Hepatocyte (in vitro differentiated cells): ENCODE measurements around the gene IFNA4. TPM values are rescaled to one million over a fixed set of nuclear protein-coding genes. Genes with fewer than 3 reads are reported as not detected.
"Not testable (repeated sequence)": the region's sequence is repeated elsewhere in the genome, so short reads cannot be mapped to it uniquely, and the experiment has no call there.

Experiments used
- DNase-seq: peaks from one replicate; pipeline ENCODE4 v3.0.0-alpha.2; 2016; ENCODE audit warnings: low spot score
- H2AFZ ChIP-seq: fragments of 200-600 bp; sonication (generic); 2 replicates; pipeline ENCODE4 v1.6.0; 2016; ENCODE audit warnings: antibody characterized with exemption, mild to moderate bottlenecking
- H3K27ac ChIP-seq: fragments of 200-600 bp; sonication (generic); 2 replicates; pipeline ENCODE4 v1.5.1; 2016; ENCODE audit warnings: mild to moderate bottlenecking
- H3K27me3 ChIP-seq: fragments of 200-600 bp; sonication (generic); 2 replicates; pipeline ENCODE4 v1.6.1; 2016
- H3K36me3 ChIP-seq: fragments of 200-600 bp; sonication (generic); replicated peaks from 2 replicates; pipeline ENCODE4 v1.5.1; 2016; ENCODE audit warnings: low read depth; ENCODE audit not compliant: insufficient read depth
- H3K4me1 ChIP-seq: fragments of 200-600 bp; sonication (generic); 2 replicates; pipeline ENCODE4 v1.5.1; 2016; ENCODE audit warnings: mild to moderate bottlenecking, moderate library complexity; ENCODE audit not compliant: insufficient read depth
- H3K4me2 ChIP-seq: fragments of 200-600 bp; sonication (generic); 2 replicates; pipeline ENCODE4 v1.6.0; 2016
- H3K4me3 ChIP-seq: fragments of 200-600 bp; sonication (generic); 2 replicates; pipeline ENCODE4 v1.5.1; 2016; ENCODE audit warnings: mild to moderate bottlenecking
- H3K79me2 ChIP-seq: fragments of 200-600 bp; sonication (generic); 2 replicates; pipeline ENCODE4 v1.6.0; 2017; ENCODE audit warnings: mild to moderate bottlenecking
- H3K9me2 ChIP-seq: fragments of 200-600 bp; sonication (generic); replicated peaks from 2 replicates; pipeline ENCODE4 v1.6.0; 2017; ENCODE audit warnings: mild to moderate bottlenecking; ENCODE audit not compliant: insufficient read depth
- H3K9me3 ChIP-seq: fragments of 200-600 bp; sonication (generic); 2 replicates; pipeline ENCODE4 v1.5.1; 2016; ENCODE audit warnings: low read depth, mild to moderate bottlenecking
- H4K20me1 ChIP-seq: fragments of 200-600 bp; sonication (generic); 2 replicates; pipeline ENCODE4 v1.6.0; 2016; ENCODE audit warnings: mild to moderate bottlenecking; ENCODE audit not compliant: insufficient read depth, poor library complexity, severe bottlenecking
- EZH2 ChIP-seq: fragments of 200-600 bp; sonication (generic); IDR thresholded peaks from 2 replicates; pipeline ENCODE4 v1.6.1; 2016; ENCODE audit warnings: antibody characterized with exemption, mild to moderate bottlenecking, borderline replicate concordance
- EZH2phosphoT487 ChIP-seq: fragments of 200-600 bp; sonication (generic); IDR thresholded peaks from one replicate; pipeline ENCODE4 v1.6.1; 2018; ENCODE audit warnings: antibody characterized with exemption, mild to moderate bottlenecking, low read depth, moderate library complexity; ENCODE audit not compliant: unreplicated experiment, severe bottlenecking
- WGBS: methylation state at CpG from one replicate; pipeline ENCODE4 v1.1.6; 2016; ENCODE audit warnings: low lambda C conversion rate; ENCODE audit errors: missing lambda C conversion rate; 5-methylcytosine and 5-hydroxymethylcytosine counted together
- polyA plus RNA-seq: library from polyadenylated mRNA; unstranded; fragments of >200 nt; fragmentation: Nextera tagmentation; extraction: Ambion mirVana; gene quantifications from 2 replicates; pipeline ENCODE4 v1.2.1, GENCODE V29; 2016
- total RNA-seq: library from RNA; depleted of rRNA; stranded (reverse); fragments of >200 nt; gene quantifications from 2 replicates; pipeline ENCODE4 v1.2.3, GENCODE V29; 2014
- TF ChIP-seq, protein P1 (sequence below): fragments of 200-600 bp; sonication (generic); IDR thresholded peaks from 2 replicates; pipeline ENCODE4 v1.5.1; 2016; ENCODE audit warnings: antibody characterized with exemption, mild to moderate bottlenecking; ENCODE audit not compliant: poor library complexity

IFNA4 gene
- total and polyA plus RNA-seq, 2 experiments from 2014 or later: not detected

DNA sequence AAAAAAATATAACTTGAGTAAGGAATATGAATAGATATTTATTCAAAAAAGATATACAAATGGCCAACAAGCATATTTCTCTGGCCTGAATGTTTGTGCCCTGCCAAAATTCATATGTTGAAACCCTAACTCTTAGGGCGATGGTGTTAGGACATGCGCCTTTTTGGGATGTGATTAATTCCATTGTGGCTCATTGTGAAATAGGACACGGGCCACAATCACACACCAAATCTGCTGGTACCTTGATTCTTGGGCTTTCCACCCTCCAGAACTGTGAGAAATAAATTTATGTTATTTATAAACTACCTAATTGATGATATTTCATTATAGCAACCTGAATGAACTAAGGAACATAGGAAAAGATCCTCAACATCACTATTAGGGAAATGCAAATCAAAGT, 15.2 kb downstream of the IFNA4 start:
- WGBS: 88% methylated on average over 3 of the region's 3 CpGs
- TF ChIP-seq EZH2phosphoT487 (no peak), EZH2 (no peak)
- TF ChIP-seq, protein P1, sequence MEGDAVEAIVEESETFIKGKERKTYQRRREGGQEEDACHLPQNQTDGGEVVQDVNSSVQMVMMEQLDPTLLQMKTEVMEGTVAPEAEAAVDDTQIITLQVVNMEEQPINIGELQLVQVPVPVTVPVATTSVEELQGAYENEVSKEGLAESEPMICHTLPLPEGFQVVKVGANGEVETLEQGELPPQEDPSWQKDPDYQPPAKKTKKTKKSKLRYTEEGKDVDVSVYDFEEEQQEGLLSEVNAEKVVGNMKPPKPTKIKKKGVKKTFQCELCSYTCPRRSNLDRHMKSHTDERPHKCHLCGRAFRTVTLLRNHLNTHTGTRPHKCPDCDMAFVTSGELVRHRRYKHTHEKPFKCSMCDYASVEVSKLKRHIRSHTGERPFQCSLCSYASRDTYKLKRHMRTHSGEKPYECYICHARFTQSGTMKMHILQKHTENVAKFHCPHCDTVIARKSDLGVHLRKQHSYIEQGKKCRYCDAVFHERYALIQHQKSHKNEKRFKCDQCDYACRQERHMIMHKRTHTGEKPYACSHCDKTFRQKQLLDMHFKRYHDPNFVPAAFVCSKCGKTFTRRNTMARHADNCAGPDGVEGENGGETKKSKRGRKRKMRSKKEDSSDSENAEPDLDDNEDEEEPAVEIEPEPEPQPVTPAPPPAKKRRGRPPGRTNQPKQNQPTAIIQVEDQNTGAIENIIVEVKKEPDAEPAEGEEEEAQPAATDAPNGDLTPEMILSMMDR: no peak

DNA sequence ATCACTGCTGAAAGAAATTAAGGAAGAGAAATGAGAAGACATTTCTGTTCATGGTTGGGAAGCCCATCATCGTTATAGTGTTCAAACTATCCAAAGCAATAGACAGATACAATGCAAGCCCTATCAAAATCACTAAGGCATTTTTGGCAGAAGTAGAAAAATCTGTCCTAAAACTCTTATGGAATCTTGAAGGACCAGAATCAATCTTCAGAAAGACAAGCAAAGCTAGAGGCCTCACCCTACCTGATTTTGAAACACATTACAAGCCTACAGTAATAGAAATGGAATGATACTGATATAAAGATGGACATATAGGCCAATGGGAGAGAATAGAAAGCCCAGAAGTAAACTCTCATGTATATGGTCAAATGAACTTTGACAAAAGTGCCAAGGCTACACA, 16.0 kb downstream of the IFNA4 start:
- H3K27me3 ChIP-seq: no peaks in the 10 kb centered on the region
- no peaks in the 10 kb centered on the region for H4K20me1 ChIP-seq
- no peak overlapping the region for H3K4me3 ChIP-seq
- H3K4me1 ChIP-seq: no peaks in the 10 kb centered on the region
- no peak overlapping the region for H2AFZ ChIP-seq
- no peaks in the 10 kb centered on the region for H3K9me3 ChIP-seq
- no peaks in the 10 kb centered on the region for H3K9me2 ChIP-seq
- TF ChIP-seq EZH2: no peak
- TF ChIP-seq EZH2phosphoT487: no peak
- TF ChIP-seq, protein P1: no peak
- H3K79me2 ChIP-seq: no peaks in the 10 kb centered on the region
- peaks cover 5% of the 10 kb centered on the region for H3K36me3 ChIP-seq
- WGBS: 76% methylated on average over 1 of the region's 1 CpG
- no peak for DNase-seq
- no peak overlapping the region for H3K4me2 ChIP-seq
- H3K27ac ChIP-seq: no peak overlapping the region

More for the DNA sequence above, 15.2 kb downstream of the IFNA4 start:
- Histone ChIP-seq H3K27me3 (no peaks in the 10 kb centered on the region), H3K36me3 (peaks cover 5% of the 10 kb centered on the region), H3K4me3 (no peak overlapping the region), H3K4me1 (no peaks in the 10 kb centered on the region), H2AFZ (no peak overlapping the region), H4K20me1 (no peaks in the 10 kb centered on the region), H3K9me2 (no peaks in the 10 kb centered on the region), H3K9me3 (no peaks in the 10 kb centered on the region), H3K79me2 (no peaks in the 10 kb centered on the region), H3K27ac (no peak overlapping the region), H3K4me2 (no peak overlapping the region)
- no peak for DNase-seq

DNA sequence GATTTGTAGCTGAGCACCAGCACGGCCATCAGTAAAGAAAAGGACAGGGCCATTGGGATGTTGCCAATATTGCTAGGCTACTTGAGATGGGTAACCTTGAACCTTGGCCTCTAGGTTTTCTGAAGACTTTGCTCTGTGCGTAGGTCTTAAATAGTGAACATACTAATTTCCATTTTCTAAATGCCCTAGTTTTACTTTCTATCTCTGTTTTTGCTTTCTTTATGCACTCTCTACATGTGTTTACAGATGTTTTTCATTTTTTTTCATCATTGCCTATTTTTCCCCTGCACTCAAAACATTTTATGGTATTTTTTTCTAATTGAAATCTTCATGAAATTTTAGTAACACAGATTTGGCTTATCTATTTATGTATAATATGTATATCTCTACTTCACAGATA, 20.8 kb downstream of the IFNA4 start, which contains the start of gene IFNA21:
Gene IFNA21, minus strand, starts transcription at position 101 of the 400 bp plus-strand sequence. Its CDS starts 48 bp downstream, at position 53.
- not testable (repeated sequence) for H3K36me3 ChIP-seq, H3K9me2 ChIP-seq, H3K9me3 ChIP-seq, H3K4me3 ChIP-seq, H3K4me1 ChIP-seq, H3K27me3 ChIP-seq, H2AFZ ChIP-seq, H3K27ac ChIP-seq, H4K20me1 ChIP-seq, H3K79me2 ChIP-seq, H3K4me2 ChIP-seq, DNase-seq
- 85% methylated on average over 2 of the region's 2 CpGs for WGBS

DNA sequence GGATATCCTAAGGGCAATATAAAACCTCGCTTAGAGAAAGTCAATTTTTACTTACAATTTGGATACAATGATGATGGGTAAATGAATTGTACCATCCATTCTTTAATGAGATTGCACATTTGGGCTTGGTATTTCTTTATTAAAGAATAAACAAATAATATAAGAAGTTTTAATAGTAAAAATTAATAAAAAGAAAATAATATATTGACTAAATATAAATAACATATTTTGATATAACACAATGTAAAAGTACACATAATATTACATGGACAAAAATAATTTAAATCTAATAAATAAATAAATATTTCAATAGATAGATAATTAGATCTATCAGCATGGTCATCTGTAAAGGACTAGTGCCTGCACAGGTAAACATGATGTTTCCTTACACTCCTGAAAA, 21.9 kb downstream of the IFNA4 start:
- H2AFZ ChIP-seq: no peak overlapping the region
- no peak for TF ChIP-seq EZH2phosphoT487
- no peak for TF ChIP-seq EZH2
- TF ChIP-seq, protein P1: no peak
- no peaks in the 10 kb centered on the region for H3K4me1 ChIP-seq
- no peaks in the 10 kb centered on the region for H3K9me2 ChIP-seq
- H3K36me3 ChIP-seq: peaks cover 3% of the 10 kb centered on the region
- no peak overlapping the region for H3K4me2 ChIP-seq
- H3K9me3 ChIP-seq: no peaks in the 10 kb centered on the region
- no peak overlapping the region for H3K27ac ChIP-seq
- no peaks in the 10 kb centered on the region for H3K79me2 ChIP-seq
- no peaks in the 10 kb centered on the region for H3K27me3 ChIP-seq
- 91% methylated on average over 1 of the region's 1 CpG for WGBS
- H4K20me1 ChIP-seq: no peaks in the 10 kb centered on the region
- no peak overlapping the region for H3K4me3 ChIP-seq
- no peak for DNase-seq
